HFFc6 (cell line): ENCODE results near the gene NCKAP5. TPM values are rescaled to one million over a fixed set of nuclear protein-coding genes. Genes with fewer than 3 reads are reported as not detected.

Experiments
- DNase-seq: peaks from one replicate; pipeline ENCODE4 v3.0.0-alpha.2; 2018
- H3K27ac Mint-ChIP-seq: 2 replicates; pipeline ENCODE4 v1.8.0; 2020; ENCODE audit warnings: mild to moderate bottlenecking, mixed read lengths
- H3K27me3 Mint-ChIP-seq: 2 replicates; pipeline ENCODE4 v1.8.0; 2021; ENCODE audit warnings: mild to moderate bottlenecking, moderate library complexity, mixed read lengths; ENCODE audit not compliant: insufficient read depth
- H3K36me3 Mint-ChIP-seq: 2 replicates; pipeline ENCODE4 v1.8.0; 2021; ENCODE audit warnings: low read depth, mixed read lengths
- H3K4me1 Mint-ChIP-seq: 2 replicates; pipeline ENCODE4 v1.8.0; 2020; ENCODE audit warnings: low read depth, mixed read lengths
- H3K4me3 Mint-ChIP-seq: 2 replicates; pipeline ENCODE4 v1.8.0; 2020; ENCODE audit warnings: mild to moderate bottlenecking, moderate library complexity, mixed read lengths
- H3K9me3 Mint-ChIP-seq: 2 replicates; pipeline ENCODE4 v1.8.0; 2020; ENCODE audit warnings: mild to moderate bottlenecking, mixed read lengths
- total RNA-seq, 6 experiments: library from RNA; stranded (reverse); fragmentation: NEBNext Ultra II Directional; extraction: Animal tissue kit (Norgen Biotek cat#: 25700); gene quantifications; 2 replicates in 1 of 6; 3 replicates in 5 of 6; pipeline ENCODE4 v1.2.3, GENCODE V29; 2021
- TF ChIP-seq, protein P1 (sequence below): fragments of 200-600 bp; sonication (generic); IDR thresholded peaks from 2 replicates; pipeline ENCODE4 v1.5.0; 2021; ENCODE audit warnings: antibody characterized with exemption, mild to moderate bottlenecking

The NCKAP5 gene
- total RNA-seq, 6 experiments from 2014 or later: 0.31 to 4.0 (median 3.1) TPM

DNA sequence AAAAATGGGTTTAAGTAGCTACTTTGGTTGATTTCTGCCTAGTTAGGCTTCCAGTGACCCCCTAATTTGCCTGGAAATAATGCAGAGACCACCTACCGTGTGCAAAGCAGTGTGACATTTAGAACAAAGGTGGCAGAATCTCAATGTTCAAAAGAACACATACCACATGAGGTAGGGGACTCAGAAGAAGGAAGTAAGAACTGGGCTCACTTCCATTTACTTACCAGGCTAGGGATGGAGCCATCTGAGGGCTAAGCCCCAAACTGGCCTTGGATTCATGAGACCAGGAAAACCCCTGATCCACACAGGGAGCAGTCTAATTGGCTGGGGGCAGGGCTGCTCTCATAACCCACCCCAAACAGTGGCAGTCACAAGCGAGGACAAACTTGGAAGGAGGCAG, 190.7 kb downstream of the NCKAP5 start:
- DNase-seq: no peak
- H3K36me3 Mint-ChIP-seq: no peaks in the 10 kb centered on the region; the same call in 1 of the 2 replicates

DNA sequence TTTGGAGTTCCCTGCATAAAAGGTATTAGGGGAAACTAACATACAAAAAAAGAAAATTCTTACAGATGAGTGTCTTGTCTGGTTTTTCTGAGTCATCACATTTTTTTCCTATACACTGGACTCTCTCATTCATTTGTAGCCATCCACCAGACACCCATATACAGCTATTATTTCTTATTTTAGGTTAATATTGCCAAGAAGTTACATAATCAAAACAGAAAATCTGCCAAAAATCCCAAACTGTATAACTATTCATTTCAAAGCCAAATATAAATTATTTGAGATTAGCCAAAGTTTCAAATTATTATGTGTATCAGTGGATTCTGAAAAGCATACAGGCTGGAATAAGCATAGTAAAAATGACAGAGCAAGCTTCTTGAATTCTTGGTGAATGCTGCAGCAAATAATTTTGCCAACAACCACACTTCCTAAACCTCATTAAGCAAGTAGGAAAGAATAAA, 191.2 kb downstream of the NCKAP5 start:
- peaks cover 39% of the 10 kb centered on the region; the same call in 1 of the 2 replicates for H3K4me1 Mint-ChIP-seq
- H3K4me3 Mint-ChIP-seq: no peak overlapping the region
- no peaks in the 10 kb centered on the region for H3K9me3 Mint-ChIP-seq
- H3K36me3 Mint-ChIP-seq: no peaks in the 10 kb centered on the region; the same call in 1 of the 2 replicates
- DNase-seq: peak; percentile 9
- H3K27me3 Mint-ChIP-seq: peaks cover 2% of the 10 kb centered on the region
- peak overlapping the region; percentile 25; the same call in 1 of the 2 replicates for H3K27ac Mint-ChIP-seq
- TF ChIP-seq, protein P1, sequence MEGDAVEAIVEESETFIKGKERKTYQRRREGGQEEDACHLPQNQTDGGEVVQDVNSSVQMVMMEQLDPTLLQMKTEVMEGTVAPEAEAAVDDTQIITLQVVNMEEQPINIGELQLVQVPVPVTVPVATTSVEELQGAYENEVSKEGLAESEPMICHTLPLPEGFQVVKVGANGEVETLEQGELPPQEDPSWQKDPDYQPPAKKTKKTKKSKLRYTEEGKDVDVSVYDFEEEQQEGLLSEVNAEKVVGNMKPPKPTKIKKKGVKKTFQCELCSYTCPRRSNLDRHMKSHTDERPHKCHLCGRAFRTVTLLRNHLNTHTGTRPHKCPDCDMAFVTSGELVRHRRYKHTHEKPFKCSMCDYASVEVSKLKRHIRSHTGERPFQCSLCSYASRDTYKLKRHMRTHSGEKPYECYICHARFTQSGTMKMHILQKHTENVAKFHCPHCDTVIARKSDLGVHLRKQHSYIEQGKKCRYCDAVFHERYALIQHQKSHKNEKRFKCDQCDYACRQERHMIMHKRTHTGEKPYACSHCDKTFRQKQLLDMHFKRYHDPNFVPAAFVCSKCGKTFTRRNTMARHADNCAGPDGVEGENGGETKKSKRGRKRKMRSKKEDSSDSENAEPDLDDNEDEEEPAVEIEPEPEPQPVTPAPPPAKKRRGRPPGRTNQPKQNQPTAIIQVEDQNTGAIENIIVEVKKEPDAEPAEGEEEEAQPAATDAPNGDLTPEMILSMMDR: no peak

More for the DNA sequence above, 190.7 kb downstream of the NCKAP5 start:
- TF ChIP-seq, protein P1: no peak
- H3K27me3 Mint-ChIP-seq: peaks cover 2% of the 10 kb centered on the region
- no peak overlapping the region for H3K27ac Mint-ChIP-seq
- H3K9me3 Mint-ChIP-seq: no peaks in the 10 kb centered on the region
- H3K4me1 Mint-ChIP-seq: peaks cover 39% of the 10 kb centered on the region; the same call in 1 of the 2 replicates
- H3K4me3 Mint-ChIP-seq: no peak overlapping the region

DNA sequence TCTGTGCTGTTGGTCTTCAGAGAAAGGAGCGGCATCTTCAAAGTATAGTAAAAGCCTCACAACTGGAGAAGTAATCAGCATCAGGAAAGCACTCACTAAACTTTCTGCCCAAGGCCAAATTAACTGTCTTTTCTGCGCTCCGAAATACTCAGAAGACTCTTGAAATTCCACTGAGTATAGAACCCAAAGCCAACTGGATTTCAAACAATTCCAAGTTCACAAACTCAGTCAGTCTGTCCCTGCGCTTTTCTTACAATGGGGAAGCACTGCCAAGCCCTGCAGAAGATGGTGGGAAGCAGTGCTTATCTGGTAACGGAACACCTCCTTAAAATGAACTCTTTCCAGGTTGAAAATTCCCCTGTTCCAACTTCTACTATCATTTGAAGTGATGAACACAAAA, 193.5 kb downstream of the NCKAP5 start:
- Mint-ChIP-seq H3K27me3 (peaks cover 2% of the 10 kb centered on the region), H3K4me1 (peaks cover 28% of the 10 kb centered on the region; the same call in 1 of the 2 replicates), H3K27ac (no peak overlapping the region), H3K36me3 (no peaks in the 10 kb centered on the region; the same call in 1 of the 2 replicates), H3K9me3 (no peaks in the 10 kb centered on the region), H3K4me3 (no peak overlapping the region)
- TF ChIP-seq, protein P1: no peak
- DNase-seq: no peak

DNA sequence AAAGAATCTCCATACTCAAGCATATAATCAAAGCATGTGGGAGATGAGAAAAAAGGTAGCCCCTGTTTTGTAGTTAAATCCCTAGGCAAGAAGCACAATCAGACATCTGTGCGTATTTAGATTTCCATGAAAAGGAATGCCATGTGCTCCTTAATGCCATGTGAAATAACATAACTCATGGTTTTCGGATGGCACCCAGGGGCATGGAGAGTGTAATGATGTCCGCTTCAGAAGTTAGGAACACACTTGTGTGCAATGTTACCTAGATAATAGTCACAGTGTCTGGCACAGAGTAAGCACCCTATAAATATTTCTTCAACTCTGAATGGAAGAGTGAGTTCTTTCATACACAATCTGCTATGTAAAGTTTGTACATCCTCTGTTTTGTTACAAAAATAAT, 197.0 kb downstream of the NCKAP5 start:
- H3K36me3 Mint-ChIP-seq: no peaks in the 10 kb centered on the region; the same call in 1 of the 2 replicates
- H3K4me1 Mint-ChIP-seq: peaks cover under 1% of the 10 kb centered on the region; the same call in 1 of the 2 replicates
- H3K27ac Mint-ChIP-seq: no peak overlapping the region
- no peak for DNase-seq
- H3K4me3 Mint-ChIP-seq: no peak overlapping the region
- TF ChIP-seq, protein P1: no peak
- H3K9me3 Mint-ChIP-seq: no peaks in the 10 kb centered on the region
- H3K27me3 Mint-ChIP-seq: no peaks in the 10 kb centered on the region; the same call in 1 of the 2 replicates

DNA sequence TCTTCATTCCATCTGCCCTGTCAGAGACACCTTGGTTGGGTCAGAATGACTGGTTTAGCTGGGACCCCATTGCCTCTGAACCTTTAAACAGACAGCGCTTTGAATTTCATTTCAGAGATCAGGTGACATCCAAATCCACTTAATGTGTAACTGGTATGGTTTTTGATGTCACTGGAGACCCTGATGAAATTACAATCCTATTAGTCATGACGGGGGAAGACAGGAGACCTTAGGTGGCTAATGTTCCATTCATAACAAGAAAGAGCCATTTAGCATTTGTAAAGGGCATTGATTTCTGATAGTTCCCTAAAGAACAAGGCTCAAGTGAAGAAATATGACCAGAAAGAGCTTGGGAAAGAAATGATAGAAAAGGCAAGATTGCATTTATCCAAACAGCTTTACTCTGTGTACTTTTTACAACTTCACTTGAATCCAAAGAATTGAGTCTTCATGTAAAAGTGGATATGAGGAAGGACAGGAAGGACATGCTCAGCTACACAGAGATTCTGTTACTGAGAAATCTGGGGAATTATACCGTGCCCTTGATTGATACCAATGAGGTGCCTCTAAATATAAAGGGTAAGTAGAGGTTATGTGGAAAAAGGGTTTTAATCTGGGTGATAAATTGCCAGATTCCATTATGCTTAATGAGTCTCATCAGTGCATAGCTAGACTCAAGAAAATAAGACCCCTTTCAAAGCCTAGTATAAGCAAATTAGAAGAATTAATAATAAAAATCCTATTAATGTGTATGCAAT, 198.2 kb downstream of the NCKAP5 start:
- no peaks in the 10 kb centered on the region for H3K9me3 Mint-ChIP-seq
- TF ChIP-seq, protein P1: no peak
- no peaks in the 10 kb centered on the region; the same call in 1 of the 2 replicates for H3K27me3 Mint-ChIP-seq
- no peak overlapping the region for H3K4me3 Mint-ChIP-seq
- no peak for DNase-seq
- H3K4me1 Mint-ChIP-seq: peaks cover 7% of the 10 kb centered on the region; the same call in 1 of the 2 replicates
- H3K36me3 Mint-ChIP-seq: no peaks in the 10 kb centered on the region; the same call in 1 of the 2 replicates
- no peak overlapping the region for H3K27ac Mint-ChIP-seq
